GM12873 (cell line): Measurements from ENCODE around the gene GRIK1.

Experiments used
- CTCF ChIP-seq: IDR thresholded peaks from 2 replicates; pipeline ENCODE4 v1.5.1; 2012; ENCODE audit warnings: low read depth, mild to moderate bottlenecking, moderate library complexity, low read length, control low read depth; ENCODE audit not compliant: insufficient read depth; ENCODE audit errors: missing control alignments

GRIK1 gene

DNA sequence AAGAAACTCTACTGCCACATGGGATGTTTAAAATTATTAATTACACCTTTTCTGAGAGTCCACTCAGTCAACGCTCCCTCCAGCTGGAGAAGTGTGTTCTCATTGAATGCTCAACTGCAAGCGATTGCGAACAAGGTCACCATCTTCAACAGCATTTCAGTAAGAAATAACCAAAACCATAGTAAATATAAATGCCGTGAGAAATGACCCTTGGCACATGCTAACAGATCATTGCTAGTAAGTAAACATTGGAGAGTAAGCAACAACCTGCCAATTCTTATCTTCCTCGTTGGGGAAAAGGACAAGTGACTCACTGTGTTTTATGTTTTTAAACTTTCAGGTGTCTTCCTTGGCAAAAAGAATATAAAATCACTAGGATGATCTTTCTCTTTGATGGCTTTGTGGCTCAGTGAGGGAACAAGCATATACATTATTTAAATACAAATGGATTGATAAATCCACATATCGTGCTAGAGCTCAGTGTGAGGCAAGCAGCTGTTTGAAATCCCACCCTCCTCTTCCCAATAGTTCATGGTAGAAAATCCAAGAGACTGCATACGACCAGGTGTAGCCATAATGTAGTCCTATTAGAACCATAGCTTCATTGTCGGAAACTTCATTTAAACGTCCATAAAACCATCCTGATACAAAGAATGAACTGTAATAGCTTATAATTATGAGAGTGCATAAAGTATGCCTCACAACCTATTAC lies 214.6 kb downstream of the GRIK1 start:
- no peak for TF ChIP-seq CTCF

- no peak for TF ChIP-seq CTCF
These were observed 217.8 kb downstream of the GRIK1 start for GRCh38 chr21:29721964-29722363.

- TF ChIP-seq CTCF: no peak
These were observed 218.6 kb downstream of the GRIK1 start for GRCh38 chr21:29721221-29721620.

- TF ChIP-seq CTCF: no peak
These were observed 220.3 kb downstream of the GRIK1 start for GRCh38 chr21:29719521-29719920.

- TF ChIP-seq CTCF: no peak
These were observed 221.5 kb downstream of the GRIK1 start for GRCh38 chr21:29718081-29718815.

DNA sequence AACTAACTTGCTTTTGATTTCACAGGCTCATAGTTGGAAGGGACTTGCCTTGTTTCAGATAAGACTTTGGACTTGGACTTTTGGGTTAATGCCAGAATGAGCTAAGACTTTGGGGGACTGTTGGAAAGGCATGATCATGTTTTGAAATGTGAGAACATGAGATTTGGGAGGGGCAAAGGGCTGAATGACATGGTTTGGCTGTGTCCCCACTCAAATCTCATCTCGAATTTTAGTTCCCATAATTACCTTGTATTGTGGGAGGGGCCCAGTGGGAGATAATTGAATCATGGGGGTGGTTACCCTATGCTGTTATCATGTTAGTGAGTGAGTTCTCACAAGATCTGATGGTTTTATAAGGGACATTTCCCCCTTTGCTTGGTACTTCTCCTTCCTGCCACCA lies 222.1 kb downstream of the GRIK1 start:
- no peak for TF ChIP-seq CTCF

DNA sequence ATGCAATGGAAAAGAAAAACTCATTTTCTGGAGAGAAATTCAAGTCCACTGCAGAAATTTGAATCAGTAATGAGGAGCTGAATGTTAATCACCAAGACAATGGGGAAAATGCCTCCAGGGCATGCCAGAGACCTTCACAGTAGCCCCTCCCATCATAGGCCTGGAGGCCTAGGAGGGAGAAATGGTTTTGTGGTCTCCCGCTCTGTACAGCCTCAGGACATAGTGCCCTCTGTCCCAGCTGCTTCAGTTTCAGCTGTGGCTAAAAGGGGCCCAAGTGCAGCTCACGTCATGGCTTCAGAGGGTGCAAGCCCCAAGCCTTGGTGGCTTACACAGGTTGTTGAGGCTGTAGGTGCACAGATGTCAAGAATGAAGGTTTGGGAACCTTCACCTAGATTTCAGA lies 223.0 kb downstream of the GRIK1 start:
- TF ChIP-seq CTCF: no peak
